ENCODE measurements around the gene CDA.
A peak's percentile ranks its signal among the peaks of the same experiment; 100 is the strongest.
"Not testable (repeated sequence)": the region's sequence is repeated elsewhere in the genome, so short reads cannot be mapped to it uniquely, and the experiment has no call there.

Gene CDA

GRCh38 chr1:20586953-20587660, 1.8 kb upstream of the CDA start:
- DNase-seq = peak; percentile 26

GRCh38 chr1:20587661-20588053, 1.2 kb upstream of the CDA start:
- DNase-seq = peak; percentile 27

GRCh38 chr1:20589331-20590278, 708 bp downstream of the CDA start:
- peak; percentile 44 for DNase-seq

GRCh38 chr1:20590306-20590777, 1.4 kb downstream of the CDA start:
- DNase-seq = peak; percentile 40

- DNase-seq = no peak
These were observed 4.9 kb downstream of the CDA start for GRCh38 chr1:20593756-20594155.

- DNase-seq = no peak
These were observed 5.8 kb downstream of the CDA start for GRCh38 chr1:20594746-20595145.

- no peak for DNase-seq
These were observed 7.2 kb downstream of the CDA start for GRCh38 chr1:20596106-20596505.

GRCh38 chr1:20597650-20598049, 8.8 kb downstream of the CDA start:
- no peak for DNase-seq

- no peak for DNase-seq
These were observed 11.3 kb downstream of the CDA start for GRCh38 chr1:20600156-20600555.

GRCh38 chr1:20601129-20601825, 12.4 kb downstream of the CDA start:
- DNase-seq = peak; percentile 81

GRCh38 chr1:20602851-20603450, 14.1 kb downstream of the CDA start:
- DNase-seq = no peak

- peak; percentile 94 for DNase-seq
These were observed 14.9 kb downstream of the CDA start for GRCh38 chr1:20603504-20604464.

- no peak for DNase-seq
These were observed 15.8 kb downstream of the CDA start for GRCh38 chr1:20604678-20605077.

- DNase-seq = not testable (repeated sequence)
These were observed 18.1 kb downstream of the CDA start for GRCh38 chr1:20606801-20607570.

GRCh38 chr1:20609541-20609940, 20.6 kb downstream of the CDA start:
- DNase-seq = no peak

- DNase-seq = no peak
These were observed 22.1 kb downstream of the CDA start for GRCh38 chr1:20610970-20611369.

GRCh38 chr1:20611652-20612051, 22.8 kb downstream of the CDA start:
- no peak for DNase-seq

GRCh38 chr1:20612221-20612746, 23.4 kb downstream of the CDA start:
- no peak for DNase-seq

GRCh38 chr1:20614131-20614579, 25.3 kb downstream of the CDA start:
- DNase-seq = no peak
